GM19025 (cell line): ENCODE data around the gene ZNF148.

Experiments
- ATAC-seq: cut with Tn5 transposase; IDR thresholded peaks from one replicate; pipeline ENCODE4 v1.9.1; 2021; ENCODE audit warnings: mild to moderate bottlenecking, low read depth, moderate library complexity; ENCODE audit not compliant: unreplicated experiment

ZNF148 gene

GRCh38 chr3:125231895-125232294 lies 143.2 kb downstream of the ZNF148 start:
- no peak for ATAC-seq

- ATAC-seq = no peak
These were observed 145.4 kb downstream of the ZNF148 start for GRCh38 chr3:125229707-125230106.

GRCh38 chr3:125229168-125229567 lies 146.0 kb downstream of the ZNF148 start:
- no peak for ATAC-seq

GRCh38 chr3:125221831-125222230 lies 153.3 kb downstream of the ZNF148 start:
- no peak for ATAC-seq

- no peak for ATAC-seq
These were observed 154.2 kb downstream of the ZNF148 start for GRCh38 chr3:125220727-125221429.

- ATAC-seq = no peak
These were observed 154.9 kb downstream of the ZNF148 start for GRCh38 chr3:125220183-125220582.

- no peak for ATAC-seq
These were observed 155.8 kb downstream of the ZNF148 start for GRCh38 chr3:125219261-125219701.

GRCh38 chr3:125214738-125215137 lies 160.4 kb downstream of the ZNF148 start:
- ATAC-seq = no peak

GRCh38 chr3:125213946-125214542 lies 161.1 kb downstream of the ZNF148 start:
- no peak for ATAC-seq

- ATAC-seq = no peak
These were observed 161.8 kb downstream of the ZNF148 start for GRCh38 chr3:125213364-125213755.

GRCh38 chr3:125212509-125213363 lies 162.4 kb downstream of the ZNF148 start, which contains the start of gene SLC12A8:
Gene SLC12A8 (minus strand): TSS chr3:125212748. CDS start chr3:125211349, 1,399 bp downstream.
- ATAC-seq = no peak

GRCh38 chr3:125212091-125212508 lies 163.0 kb downstream of the ZNF148 start:
- no peak for ATAC-seq

GRCh38 chr3:125211523-125212090 lies 163.5 kb downstream of the ZNF148 start:
- no peak for ATAC-seq

GRCh38 chr3:125207949-125208568 lies 167.1 kb downstream of the ZNF148 start:
- no peak for ATAC-seq

GRCh38 chr3:125207507-125207906 lies 167.6 kb downstream of the ZNF148 start:
- no peak for ATAC-seq

- no peak for ATAC-seq
These were observed 168.2 kb downstream of the ZNF148 start for GRCh38 chr3:125206934-125207333.

GRCh38 chr3:125203731-125204130 lies 171.4 kb downstream of the ZNF148 start:
- ATAC-seq = no peak

GRCh38 chr3:125202197-125202596 lies 172.9 kb downstream of the ZNF148 start:
- ATAC-seq = no peak

- peak; percentile 79 for ATAC-seq
These were observed 174.4 kb downstream of the ZNF148 start for GRCh38 chr3:125200731-125201139.

GRCh38 chr3:125194849-125195601 lies 180.1 kb downstream of the ZNF148 start:
- no peak for ATAC-seq
